ENCODE results near the gene C10orf67.
"Not testable (repeated sequence)": the region's sequence is repeated elsewhere in the genome, so short reads cannot be mapped to it uniquely, and the experiment has no call there.

Gene C10orf67

GRCh38 chr10:23263441-23264164 is 81.0 kb downstream of the C10orf67 start:
- no peak for DNase-seq

GRCh38 chr10:23262928-23263327 is 81.7 kb downstream of the C10orf67 start:
- DNase-seq, result no peak

- DNase-seq, result no peak
Observed at GRCh38 chr10:23258516-23258915, 86.1 kb downstream of the C10orf67 start.

- DNase-seq, result no peak
Observed at GRCh38 chr10:23253780-23254179, 90.8 kb downstream of the C10orf67 start.

- DNase-seq, result not testable (repeated sequence)
Observed at GRCh38 chr10:23252859-23253258, 91.7 kb downstream of the C10orf67 start.

GRCh38 chr10:23241779-23242178 is 102.8 kb downstream of the C10orf67 start:
- DNase-seq, result not testable (repeated sequence)

- no peak for DNase-seq
Observed at GRCh38 chr10:23238015-23238414, 106.6 kb downstream of the C10orf67 start.

GRCh38 chr10:23230582-23230981 is 114.0 kb downstream of the C10orf67 start:
- no peak for DNase-seq

- no peak for DNase-seq
Observed at GRCh38 chr10:23217471-23217870, 127.1 kb downstream of the C10orf67 start.

- no peak for DNase-seq
Observed at GRCh38 chr10:23205972-23206642, 138.5 kb downstream of the C10orf67 start.

- DNase-seq, result no peak
Observed at GRCh38 chr10:23204773-23205172, 139.8 kb downstream of the C10orf67 start.

- no peak for DNase-seq
Observed at GRCh38 chr10:23203369-23204325, 140.9 kb downstream of the C10orf67 start.

GRCh38 chr10:23202779-23203178 is 141.8 kb downstream of the C10orf67 start:
- no peak for DNase-seq

- no peak for DNase-seq
Observed at GRCh38 chr10:23201837-23202236, 142.8 kb downstream of the C10orf67 start.

GRCh38 chr10:23200997-23201652 is 143.5 kb downstream of the C10orf67 start:
- no peak for DNase-seq

GRCh38 chr10:23200586-23200985 is 144.0 kb downstream of the C10orf67 start:
- DNase-seq, result no peak

GRCh38 chr10:23199768-23200511 is 144.7 kb downstream of the C10orf67 start:
- no peak for DNase-seq

GRCh38 chr10:23198940-23199767 is 145.4 kb downstream of the C10orf67 start:
- no peak for DNase-seq

GRCh38 chr10:23198610-23198939 is 146.0 kb downstream of the C10orf67 start:
- no peak for DNase-seq

- DNase-seq, result no peak
Observed at GRCh38 chr10:23197416-23197861, 147.2 kb downstream of the C10orf67 start.

GRCh38 chr10:23196915-23197314 is 147.7 kb downstream of the C10orf67 start:
- no peak for DNase-seq
